Neural cell (in vitro differentiated cells): ENCODE results near the gene RIOK2. TPM values are rescaled to one million over a fixed set of nuclear protein-coding genes. Genes with fewer than 3 reads are reported as not detected.
A peak's percentile ranks its signal among the peaks of the same experiment; 100 is the strongest.
"Not testable (repeated sequence)": the region's sequence is repeated elsewhere in the genome, so short reads cannot be mapped to it uniquely, and the experiment has no call there.

Experiments used
- H2AFZ ChIP-seq: fragments of 200-600, 300-800 bp; sonication (generic), shearing (Covaris generic); 2 replicates; pipeline ENCODE4 v1.6.0; 2014; ENCODE audit warnings: low read depth, mild to moderate bottlenecking, antibody characterized with exemption, low read length, moderate library complexity
- H3F3A ChIP-seq: fragments of 200-600 bp; shearing (Covaris generic); 2 replicates; pipeline ENCODE4 v1.6.1; 2016; ENCODE audit warnings: mild to moderate bottlenecking, moderate library complexity, mixed read lengths, antibody characterized with exemption, low read length; ENCODE audit not compliant: insufficient read depth, poor library complexity, severe bottlenecking
- H3K27ac ChIP-seq: fragments of 200-600, 300-800 bp; sonication (generic), shearing (Covaris generic); 2 replicates; pipeline ENCODE4 v1.5.1; 2014; ENCODE audit warnings: mild to moderate bottlenecking, low read length, moderate library complexity
- H3K27me3 ChIP-seq: fragments of 300-800, 200-600 bp; sonication (generic), shearing (Covaris generic); 2 replicates; pipeline ENCODE4 v1.6.0; 2014; ENCODE audit warnings: mild to moderate bottlenecking, low read depth, low read length, moderate library complexity; ENCODE audit not compliant: insufficient read depth
- H3K36me3 ChIP-seq: fragments of 300-800, 200-600 bp; sonication (generic), shearing (Covaris generic); 2 replicates; pipeline ENCODE4 v1.5.1; 2014; ENCODE audit warnings: mild to moderate bottlenecking, antibody characterized with exemption, low read length, moderate library complexity; ENCODE audit not compliant: insufficient read depth
- H3K4me2 ChIP-seq: fragments of 300-800, 200-600 bp; sonication (generic), shearing (Covaris generic); 2 replicates; pipeline ENCODE4 v1.6.0; 2014; ENCODE audit warnings: mild to moderate bottlenecking, low read length
- H3K4me3 ChIP-seq: fragments of 300-800, 200-600 bp; sonication (generic), shearing (Covaris generic); 2 replicates; pipeline ENCODE4 v1.5.1; 2014; ENCODE audit warnings: mild to moderate bottlenecking, low read length, moderate library complexity
- H3K79me2 ChIP-seq: fragments of 200-600 bp; shearing (Covaris generic); replicated peaks from 2 replicates; pipeline ENCODE4 v1.6.0; 2014; ENCODE audit warnings: mild to moderate bottlenecking, low read length, moderate library complexity; ENCODE audit not compliant: insufficient read depth
- H3K9ac ChIP-seq: fragments of 300-800, 200-600 bp; sonication (generic), shearing (Covaris generic); 2 replicates; pipeline ENCODE4 v1.6.1; 2016; ENCODE audit warnings: mild to moderate bottlenecking, low read length, mixed read lengths
- H3K9me2 ChIP-seq: fragments of 200-600 bp; shearing (Covaris generic); 2 replicates; pipeline ENCODE4 v1.6.1; 2016; ENCODE audit warnings: mild to moderate bottlenecking, low read length, mixed read lengths; ENCODE audit not compliant: insufficient read depth
- H3K9me3 ChIP-seq: fragments of 200-600, 300-800 bp; sonication (generic), shearing (Covaris generic); 2 replicates; pipeline ENCODE4 v1.6.1; 2016; ENCODE audit warnings: mild to moderate bottlenecking, mixed run types, low read length, moderate library complexity, mixed read lengths
- H4K20me1 ChIP-seq: fragments of 200-600 bp; shearing (Covaris generic); 2 replicates; pipeline ENCODE4 v1.6.1; 2016; ENCODE audit warnings: mild to moderate bottlenecking, mixed run types; ENCODE audit not compliant: insufficient read depth
- CTCF ChIP-seq: fragments of 450-650 bp; IDR thresholded peaks from 2 replicates; pipeline ENCODE4 v1.5.1; 2014; ENCODE audit warnings: antibody characterized with exemption, mild to moderate bottlenecking, moderate library complexity; ENCODE audit not compliant: poor library complexity, severe bottlenecking
- EP300 ChIP-seq: fragments of 450-650 bp; conservative IDR thresholded peaks from 2 replicates; pipeline ENCODE4 v1.6.1; 2014; ENCODE audit warnings: antibody characterized with exemption, mild to moderate bottlenecking, moderate library complexity; ENCODE audit not compliant: poor library complexity, severe bottlenecking
- EZH2 ChIP-seq: fragments of 200-600, 300-800 bp; shearing (Covaris generic), sonication (generic); IDR thresholded peaks from 2 replicates; pipeline ENCODE4 v1.6.1; 2014; ENCODE audit warnings: antibody characterized with exemption, low read length, borderline replicate concordance, mild to moderate bottlenecking; ENCODE audit not compliant: insufficient read depth, poor library complexity, severe bottlenecking
- MXI1 ChIP-seq: fragments of 450-650 bp; conservative IDR thresholded peaks from 2 replicates; pipeline ENCODE4 v1.6.1; 2014; ENCODE audit warnings: antibody characterized with exemption, mild to moderate bottlenecking; ENCODE audit not compliant: poor library complexity, severe bottlenecking
- POLR2AphosphoS5 ChIP-seq: IDR thresholded peaks from 2 replicates; pipeline ENCODE4 v1.6.1; 2012
- RAD21 ChIP-seq: fragments of 450-650 bp; conservative IDR thresholded peaks from 2 replicates; pipeline ENCODE4 v1.6.1; 2014; ENCODE audit warnings: antibody characterized with exemption, mild to moderate bottlenecking, moderate library complexity
- REST ChIP-seq: IDR thresholded peaks from 2 replicates; pipeline ENCODE4 v1.6.1; 2012; ENCODE audit warnings: borderline replicate concordance
- SMC3 ChIP-seq: fragments of 450-650 bp; conservative IDR thresholded peaks from 2 replicates; pipeline ENCODE4 v1.6.1; 2014; ENCODE audit warnings: antibody characterized with exemption, mild to moderate bottlenecking, moderate library complexity; ENCODE audit not compliant: poor library complexity
- TAF1 ChIP-seq: IDR thresholded peaks from 2 replicates; pipeline ENCODE4 v1.6.1; 2012; ENCODE audit warnings: low read depth
- polyA plus RNA-seq: library from polyadenylated mRNA; depleted of rRNA; stranded (reverse); fragments of >200 nt; gene quantifications from 2 replicates; pipeline ENCODE4 v1.2.3, GENCODE V29; 2014

RIOK2 gene
- polyA plus RNA-seq, 1 donor from 2014 or later: 17.4 TPM

GRCh38 chr5:97141031-97141430 is 42.0 kb downstream of the RIOK2 start:
- H3K9me2 ChIP-seq: no peaks in the 10 kb centered on the region
- H3K4me3 ChIP-seq: peak overlapping the region; percentile 18
- no peak overlapping the region for H2AFZ ChIP-seq
- H4K20me1 ChIP-seq: no peaks in the 10 kb centered on the region
- H3F3A ChIP-seq: no peaks in the 10 kb centered on the region
- no peak overlapping the region for H3K9ac ChIP-seq
- H3K36me3 ChIP-seq: no peaks in the 10 kb centered on the region
- H3K27ac ChIP-seq: no peak overlapping the region
- no peaks in the 10 kb centered on the region for H3K27me3 ChIP-seq
- H3K4me2 ChIP-seq: no peak overlapping the region
- no peaks in the 10 kb centered on the region for H3K9me3 ChIP-seq
- TF ChIP-seq EZH2 (no peak), REST (no peak), SMC3 (no peak), MXI1 (no peak), CTCF (no peak), EP300 (no peak), TAF1 (no peak), RAD21 (no peak), POLR2AphosphoS5 (no peak)
- peaks cover 32% of the 10 kb centered on the region for H3K79me2 ChIP-seq

GRCh38 chr5:97140250-97140649 is 42.8 kb downstream of the RIOK2 start:
- not testable (repeated sequence) for H3K9ac ChIP-seq, H4K20me1 ChIP-seq, H3K4me2 ChIP-seq, H3K9me3 ChIP-seq, H3K36me3 ChIP-seq, H3K9me2 ChIP-seq, H2AFZ ChIP-seq, H3K27ac ChIP-seq, H3K27me3 ChIP-seq, H3F3A ChIP-seq, H3K4me3 ChIP-seq
- H3K79me2 ChIP-seq: peaks cover 32% of the 10 kb centered on the region

- Histone ChIP-seq H3K9ac (no peak overlapping the region), H3F3A (no peaks in the 10 kb centered on the region), H2AFZ (no peak overlapping the region), H3K4me3 (no peak overlapping the region), H3K27me3 (no peaks in the 10 kb centered on the region), H3K9me3 (no peaks in the 10 kb centered on the region), H3K27ac (no peak overlapping the region), H3K9me2 (no peaks in the 10 kb centered on the region), H3K79me2 (peaks cover 31% of the 10 kb centered on the region), H3K36me3 (no peaks in the 10 kb centered on the region), H4K20me1 (no peaks in the 10 kb centered on the region), H3K4me2 (no peak overlapping the region)
- no peak for TF ChIP-seq MXI1
- no peak for TF ChIP-seq EP300
- no peak for TF ChIP-seq CTCF
- no peak for TF ChIP-seq SMC3
- TF ChIP-seq EZH2: no peak
- TF ChIP-seq POLR2AphosphoS5: no peak
- TF ChIP-seq TAF1: no peak
- TF ChIP-seq REST: no peak
- no peak for TF ChIP-seq RAD21
Observed at GRCh38 chr5:97136475-97136874, 46.6 kb downstream of the RIOK2 start.
